Measurements from ENCODE around the gene RBMXL3. TPM values are rescaled to one million over a fixed set of nuclear protein-coding genes. Genes with fewer than 3 reads are reported as not detected.

RBMXL3 gene
- polyA plus RNA-seq (2012; ENCODE audit: low read depth, missing spikeins) = not detected

DNA sequence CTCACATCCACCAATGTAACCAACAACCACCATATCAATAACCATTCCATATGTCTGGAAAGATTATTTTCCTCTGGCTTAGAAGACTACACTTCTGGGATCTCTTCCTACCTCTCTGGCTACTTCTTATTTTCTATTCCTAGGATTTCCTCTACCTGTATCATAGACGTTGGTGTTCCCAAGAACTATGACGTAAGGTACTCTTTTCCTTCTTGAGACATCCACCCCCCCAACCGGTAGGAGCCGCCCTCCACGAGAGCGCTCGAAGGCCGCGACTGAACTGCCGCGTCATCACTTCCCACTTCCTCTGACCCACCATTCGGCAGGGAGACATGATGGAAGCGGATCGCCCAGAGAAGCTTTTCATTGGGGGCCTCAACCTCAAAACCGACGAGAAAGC is at the start of gene RBMXL3:
TSS of gene RBMXL3 (plus strand) at position 301 of the 400 bp plus-strand sequence. CDS start at position 333, 32 bp downstream.
- DNase-seq (ENCODE audit: insufficient read length, low spot score) = no peak
- no peak for FAIRE-seq
- no peak for TF ChIP-seq TAF1 (IDR thresholded peaks at IDR 0.05; ENCODE audit: low read depth, low read length)

DNA sequence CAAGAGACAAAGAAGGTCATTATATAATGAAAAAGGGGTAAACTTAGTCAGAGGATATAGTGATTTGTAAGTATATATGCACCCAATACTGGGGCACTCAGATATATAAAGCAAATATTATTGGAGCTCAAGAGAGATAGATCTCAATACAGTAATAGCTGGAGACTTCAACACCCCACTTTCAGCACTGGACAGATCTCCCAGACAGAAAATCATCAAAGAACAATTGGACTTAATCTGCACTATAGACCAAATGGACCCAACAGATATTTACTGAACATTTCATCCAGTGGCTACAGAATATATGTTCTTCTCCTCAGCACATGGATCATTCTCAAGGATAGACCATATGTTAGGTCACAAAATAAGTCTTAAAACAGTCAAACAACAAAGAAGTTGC is 47.2 kb upstream of the RBMXL3 start:
- DNase-seq (ENCODE audit: insufficient read length, low spot score) (no peak), FAIRE-seq (no peak)
- TF ChIP-seq POLR2A (IDR thresholded peaks at IDR 0.05; ENCODE audit: low read depth, low read length) (no peak), PAX5 (IDR thresholded peaks at IDR 0.05; ENCODE audit: insufficient read depth, low read length, severe bottlenecking) (no peak), SPI1 (IDR thresholded peaks at IDR 0.05; ENCODE audit: low read depth, low read length) (no peak)

DNA sequence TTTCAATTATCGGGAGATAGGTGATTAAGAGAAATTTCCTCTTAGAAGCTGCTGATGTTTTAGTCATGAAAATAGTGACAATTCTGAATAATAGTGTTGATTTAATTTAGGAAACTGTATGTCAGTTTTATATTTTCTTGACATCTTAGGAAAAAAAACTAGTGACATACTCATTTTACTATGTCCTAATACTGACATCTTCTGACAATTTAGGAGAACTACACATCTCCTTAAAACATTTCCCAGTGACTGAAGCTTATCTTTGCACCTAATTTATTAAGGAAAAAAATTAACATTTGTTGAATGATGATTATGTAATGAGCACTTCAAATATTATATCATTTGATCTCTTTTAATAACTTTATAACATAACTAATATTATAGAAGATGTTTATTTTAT is 42.0 kb upstream of the RBMXL3 start:
- FAIRE-seq (no peak), DNase-seq (ENCODE audit: insufficient read length, low spot score) (no peak)
- TF ChIP-seq POLR2A (IDR thresholded peaks at IDR 0.05; ENCODE audit: low read depth, low read length) = no peak
- TF ChIP-seq SPI1 (IDR thresholded peaks at IDR 0.05; ENCODE audit: low read depth, low read length) = no peak
- no peak for TF ChIP-seq POLR2AphosphoS5 (IDR thresholded peaks at IDR 0.05; ENCODE audit: low read depth, low read length)
- TF ChIP-seq PAX5 (IDR thresholded peaks at IDR 0.05; ENCODE audit: insufficient read depth, low read length, severe bottlenecking) = no peak
- TF ChIP-seq POU2F2 (IDR thresholded peaks at IDR 0.05; ENCODE audit: low read depth, low read length) = no peak
- TF ChIP-seq TAF1 (IDR thresholded peaks at IDR 0.05; ENCODE audit: low read depth, low read length) = no peak

DNA sequence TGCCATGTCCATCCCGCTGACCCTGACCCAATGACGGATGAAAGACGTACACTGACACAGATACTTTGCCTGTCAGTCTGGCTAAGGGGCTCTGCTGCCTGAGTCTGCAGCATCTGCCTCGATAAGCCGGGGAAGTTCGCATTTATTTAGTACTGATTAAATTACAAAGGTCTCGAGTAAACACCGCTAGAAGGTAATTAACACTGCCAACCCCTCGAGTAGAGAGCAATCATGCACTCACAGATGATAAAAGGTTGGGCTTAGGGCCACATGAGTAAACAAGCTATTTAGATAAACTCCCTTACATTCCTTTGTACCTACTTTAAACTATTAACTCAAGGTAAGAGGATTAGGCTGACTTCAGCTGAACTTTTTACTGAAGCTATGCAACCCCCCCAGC is 16.0 kb upstream of the RBMXL3 start:
- FAIRE-seq (no peak), DNase-seq (ENCODE audit: insufficient read length, low spot score) (no peak)
- TF ChIP-seq SPI1 (IDR thresholded peaks at IDR 0.05; ENCODE audit: low read depth, low read length) (no peak), TAF1 (IDR thresholded peaks at IDR 0.05; ENCODE audit: low read depth, low read length) (no peak), POLR2AphosphoS5 (IDR thresholded peaks at IDR 0.05; ENCODE audit: low read depth, low read length) (no peak), POLR2A (IDR thresholded peaks at IDR 0.05; ENCODE audit: low read depth, low read length) (no peak), POU2F2 (IDR thresholded peaks at IDR 0.05; ENCODE audit: low read depth, low read length) (no peak), PAX5 (IDR thresholded peaks at IDR 0.05; ENCODE audit: insufficient read depth, low read length, severe bottlenecking) (no peak)

DNA sequence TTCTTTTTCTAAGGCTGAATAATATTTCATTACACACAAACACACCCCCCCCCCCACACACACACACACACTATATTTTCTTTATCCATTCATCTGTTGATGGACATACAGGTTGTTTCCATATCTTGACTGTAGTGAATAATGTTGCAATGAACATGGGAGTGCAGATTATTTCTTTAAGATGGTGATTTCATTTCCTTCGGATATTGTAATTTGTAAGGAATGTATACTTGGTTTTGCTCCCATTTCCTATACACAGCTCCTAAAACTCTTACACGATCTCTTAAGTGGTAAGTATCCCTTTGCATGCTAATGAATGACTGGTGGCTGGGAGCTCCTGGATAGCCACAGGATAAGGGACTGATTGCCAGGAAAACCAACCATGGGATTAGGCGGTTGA is 14.7 kb upstream of the RBMXL3 start:
- TF ChIP-seq POLR2AphosphoS5 (IDR thresholded peaks at IDR 0.05; ENCODE audit: low read depth, low read length) = no peak
- no peak for TF ChIP-seq SPI1 (IDR thresholded peaks at IDR 0.05; ENCODE audit: low read depth, low read length)
- no peak for TF ChIP-seq POU2F2 (IDR thresholded peaks at IDR 0.05; ENCODE audit: low read depth, low read length)
- TF ChIP-seq PAX5 (IDR thresholded peaks at IDR 0.05; ENCODE audit: insufficient read depth, low read length, severe bottlenecking) = no peak
- no peak for TF ChIP-seq POLR2A (IDR thresholded peaks at IDR 0.05; ENCODE audit: low read depth, low read length)
- no peak for TF ChIP-seq TAF1 (IDR thresholded peaks at IDR 0.05; ENCODE audit: low read depth, low read length)
- DNase-seq (ENCODE audit: insufficient read length, low spot score) = no peak
- no peak for FAIRE-seq

DNA sequence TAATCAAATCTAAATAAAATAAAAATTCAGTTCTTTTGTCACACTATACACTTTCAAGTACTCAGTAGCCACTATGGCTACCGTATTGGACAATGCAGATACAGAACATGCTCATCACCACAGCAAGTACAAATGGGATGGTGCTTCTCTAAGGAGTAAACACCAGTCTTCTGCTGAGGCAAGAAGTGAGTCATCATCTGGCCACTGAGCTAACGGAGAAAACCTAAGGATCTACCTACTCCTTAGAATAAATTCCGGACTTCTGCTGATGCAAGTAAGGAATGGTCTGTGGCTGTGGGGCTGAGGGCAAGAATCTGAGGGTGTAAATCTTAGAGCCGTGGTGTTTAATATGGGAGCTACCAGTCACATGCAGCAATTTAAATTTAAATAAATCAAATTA is 11.3 kb upstream of the RBMXL3 start:
- TF ChIP-seq POLR2AphosphoS5 (IDR thresholded peaks at IDR 0.05; ENCODE audit: low read depth, low read length) = no peak
- TF ChIP-seq SPI1 (IDR thresholded peaks at IDR 0.05; ENCODE audit: low read depth, low read length) = no peak
- TF ChIP-seq TAF1 (IDR thresholded peaks at IDR 0.05; ENCODE audit: low read depth, low read length) = no peak
- TF ChIP-seq PAX5 (IDR thresholded peaks at IDR 0.05; ENCODE audit: insufficient read depth, low read length, severe bottlenecking) = no peak
- no peak for TF ChIP-seq POU2F2 (IDR thresholded peaks at IDR 0.05; ENCODE audit: low read depth, low read length)
- TF ChIP-seq POLR2A (IDR thresholded peaks at IDR 0.05; ENCODE audit: low read depth, low read length) = no peak
- FAIRE-seq = no peak
- no peak for DNase-seq (ENCODE audit: insufficient read length, low spot score)

DNA sequence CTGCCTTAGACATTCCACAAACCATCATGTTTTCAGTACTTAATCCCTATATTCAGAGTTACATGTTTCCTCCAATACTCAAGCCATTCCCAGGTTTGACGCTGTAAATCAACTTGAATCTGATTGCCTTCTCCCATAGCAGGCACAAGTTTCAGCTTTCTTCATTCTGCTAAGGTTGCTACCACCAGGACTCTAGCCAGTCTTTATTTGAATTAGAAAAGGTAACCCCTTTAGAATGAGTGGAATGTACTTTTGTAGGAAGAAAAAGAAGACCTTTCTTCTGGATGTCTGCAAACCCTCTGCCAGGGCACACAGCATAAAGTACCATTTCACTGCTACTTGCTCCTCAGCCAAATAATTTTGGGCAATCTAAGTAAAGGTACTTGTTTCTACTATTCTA is 10.7 kb upstream of the RBMXL3 start:
- DNase-seq (ENCODE audit: insufficient read length, low spot score) = no peak
- no peak for FAIRE-seq
- no peak for TF ChIP-seq POLR2AphosphoS5 (IDR thresholded peaks at IDR 0.05; ENCODE audit: low read depth, low read length)
- no peak for TF ChIP-seq SPI1 (IDR thresholded peaks at IDR 0.05; ENCODE audit: low read depth, low read length)
- no peak for TF ChIP-seq PAX5 (IDR thresholded peaks at IDR 0.05; ENCODE audit: insufficient read depth, low read length, severe bottlenecking)
- TF ChIP-seq TAF1 (IDR thresholded peaks at IDR 0.05; ENCODE audit: low read depth, low read length) = no peak
- no peak for TF ChIP-seq POU2F2 (IDR thresholded peaks at IDR 0.05; ENCODE audit: low read depth, low read length)
- no peak for TF ChIP-seq POLR2A (IDR thresholded peaks at IDR 0.05; ENCODE audit: low read depth, low read length)

DNA sequence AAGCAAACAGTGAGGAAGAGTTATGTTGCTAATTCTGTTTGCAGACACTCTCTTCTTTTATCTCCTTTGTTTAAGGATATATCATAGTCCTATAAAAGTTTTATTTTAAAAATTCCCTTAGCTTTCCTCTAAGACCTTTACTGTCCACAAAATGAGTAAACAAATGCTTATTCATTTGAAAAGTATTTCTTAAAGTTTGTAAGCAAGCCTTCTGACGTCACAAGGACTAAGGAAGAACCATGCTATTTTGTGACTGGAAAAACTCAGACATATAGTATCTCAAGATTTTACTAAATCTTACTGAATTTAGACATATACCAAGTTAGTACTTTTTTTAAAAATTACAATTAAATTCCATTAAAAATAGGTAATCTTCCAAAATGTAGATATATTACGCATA is 5.2 kb upstream of the RBMXL3 start:
- TF ChIP-seq POU2F2 (IDR thresholded peaks at IDR 0.05; ENCODE audit: low read depth, low read length) (no peak), SPI1 (IDR thresholded peaks at IDR 0.05; ENCODE audit: low read depth, low read length) (no peak), PAX5 (IDR thresholded peaks at IDR 0.05; ENCODE audit: insufficient read depth, low read length, severe bottlenecking) (no peak), POLR2A (IDR thresholded peaks at IDR 0.05; ENCODE audit: low read depth, low read length) (no peak), POLR2AphosphoS5 (IDR thresholded peaks at IDR 0.05; ENCODE audit: low read depth, low read length) (no peak), TAF1 (IDR thresholded peaks at IDR 0.05; ENCODE audit: low read depth, low read length) (no peak)
- no peak for FAIRE-seq
- no peak for DNase-seq (ENCODE audit: insufficient read length, low spot score)

DNA sequence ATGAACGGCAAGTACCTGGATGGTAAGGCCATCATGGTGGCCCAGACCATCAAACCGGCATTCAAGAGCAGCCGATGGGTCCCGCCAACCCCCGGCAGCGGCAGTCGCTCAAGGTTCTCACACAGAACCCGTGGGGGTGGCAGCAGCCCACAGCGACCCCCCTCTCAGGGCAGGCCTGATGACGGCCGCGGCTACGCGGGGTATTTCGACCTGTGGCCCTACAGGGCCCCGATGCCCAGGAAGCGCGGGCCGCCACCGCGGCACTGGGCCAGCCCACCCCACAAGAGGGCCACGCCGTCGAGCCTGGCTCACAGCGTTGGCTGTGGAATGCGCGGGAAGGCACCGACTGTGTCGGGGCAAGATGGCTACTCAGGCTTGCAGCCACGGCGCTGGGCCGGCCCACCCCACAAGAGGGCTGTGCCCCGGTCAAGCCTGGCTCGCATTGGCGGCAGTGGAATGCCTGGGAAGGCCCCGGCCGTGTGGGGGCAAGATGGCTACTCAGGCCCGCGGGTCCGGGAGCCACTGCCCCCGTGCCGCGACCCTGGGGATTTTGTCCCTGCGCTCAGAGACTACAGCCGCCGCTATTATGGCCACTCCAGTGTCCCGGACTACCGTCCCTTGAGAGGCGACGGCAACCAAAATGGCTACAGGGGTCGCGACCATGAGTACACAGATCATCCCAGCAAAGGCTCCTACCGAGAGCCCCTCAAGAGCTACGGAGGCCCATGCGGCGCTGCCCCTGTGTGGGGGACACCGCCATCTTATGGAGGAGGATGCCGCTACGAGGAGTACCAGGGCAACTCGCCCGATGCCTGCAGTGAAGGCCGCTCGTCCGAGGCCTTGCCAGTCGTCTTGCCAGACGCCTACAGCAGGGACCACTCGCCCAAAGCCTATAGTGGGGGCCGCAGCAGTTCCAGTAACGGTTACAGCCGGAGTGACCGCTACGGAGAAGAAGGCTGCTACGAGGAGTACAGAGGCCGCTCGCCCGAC is 731 bp downstream of the RBMXL3 start:
- TF ChIP-seq SPI1 (IDR thresholded peaks at IDR 0.05; ENCODE audit: low read depth, low read length) = no peak
- no peak for TF ChIP-seq PAX5 (IDR thresholded peaks at IDR 0.05; ENCODE audit: insufficient read depth, low read length, severe bottlenecking)
- no peak for TF ChIP-seq POLR2A (IDR thresholded peaks at IDR 0.05; ENCODE audit: low read depth, low read length)
- no peak for TF ChIP-seq POLR2AphosphoS5 (IDR thresholded peaks at IDR 0.05; ENCODE audit: low read depth, low read length)
- no peak for TF ChIP-seq TAF1 (IDR thresholded peaks at IDR 0.05; ENCODE audit: low read depth, low read length)
- no peak for TF ChIP-seq POU2F2 (IDR thresholded peaks at IDR 0.05; ENCODE audit: low read depth, low read length)
- FAIRE-seq (no peak), DNase-seq (ENCODE audit: insufficient read length, low spot score) (no peak)

All from GM12891 (cell line).